HCT116 (cell line): Measurements from ENCODE around the gene PRSS33. TPM values are rescaled to one million over a fixed set of nuclear protein-coding genes. Genes with fewer than 3 reads are reported as not detected.

ENCODE experiments used
- ATAC-seq: fragments of 200-7000 bp; cut with Tn5 transposase; 2 replicates; pipeline ENCODE4 v1.9.1; 2020; ENCODE audit warnings: mild to moderate bottlenecking, moderate library complexity
- BruUV-seq: library from RNA; stranded (reverse); fragments of 400-500 nt; replicated peaks from 2 replicates; lab custom pipeline; 2021; lab: Mats Ljungman, UMichigan
- CTCF ChIA-PET: fragments of 300-600 bp; sonication (Branson Sonifier 250); formaldehyde crosslinking; loops from one replicate; lab custom pipeline; 2021; ENCODE audit warnings: antibody characterized with exemption; lab: Charles Lee
- POLR2A ChIA-PET: fragments of 300-600, 350-600 bp; sonication (Branson Sonifier 250); formaldehyde crosslinking; loops from one replicate; lab custom pipeline; 2021; ENCODE audit warnings: antibody characterized with exemption; lab: Charles Lee
- RAD21 ChIA-PET, 2 experiments: fragments of 300-600 bp; sonication (Branson Sonifier 250); formaldehyde crosslinking; loops; one replicate each; lab custom pipeline; 2023; ENCODE audit warnings: low total read pairs in 2 of 2; ENCODE audit not compliant: uncharacterized antibody in 2 of 2, unreplicated experiment in 2 of 2, low non-redundant PET in 1 of 2; lab: Charles Lee
- DNase-seq: peaks from one replicate; pipeline ENCODE4 v3.0.0-alpha.2; 2010; ENCODE audit warnings: low read depth, low spot score
- H2AFZ ChIP-seq: fragments of 200-600 bp; shearing (Covaris generic), sonication (generic); 2 replicates; pipeline ENCODE4 v1.6.1; 2017; ENCODE audit warnings: low read depth, mixed run types, mixed read lengths, antibody characterized with exemption, low read length; ENCODE audit not compliant: poor library complexity, severe bottlenecking
- H3K27ac ChIP-seq: 2 replicates; pipeline ENCODE4 v1.5.1; 2012; ENCODE audit warnings: low read depth, low read length
- H3K27me3 ChIP-seq: fragments of 200-600 bp; sonication (generic); 2 replicates; pipeline ENCODE4 v1.6.1; 2016; ENCODE audit warnings: mixed run types, low read length, mixed read lengths; ENCODE audit not compliant: insufficient read depth
- H3K36me3 ChIP-seq, 2 experiments: fragments of 200-500 bp in 1 of 2; fragments of 200-600 bp in 1 of 2; sonication (Bioruptor generic) in 1 of 2; sonication (generic) in 1 of 2; 2 replicates each; pipeline versions ENCODE4 v1.5.1 to v1.6.1; 2014 to 2016; ENCODE audit warnings: low read length in 2 of 2, inconsistent platforms in 1 of 2, mixed read lengths in 1 of 2, mixed run types in 1 of 2; ENCODE audit not compliant: insufficient read depth in 2 of 2, control insufficient read depth in 1 of 2
- H3K4me1 ChIP-seq, 2 experiments: fragments of 200-600 bp in 1 of 2; sonication (generic) in 1 of 2; 2 replicates each; pipeline versions ENCODE4 v1.5.1 to v1.6.1; 2012 to 2017; ENCODE audit warnings: low read length in 2 of 2, inconsistent platforms in 1 of 2, mild to moderate bottlenecking in 1 of 2, mixed read lengths in 1 of 2, mixed run types in 1 of 2, moderate library complexity in 1 of 2; ENCODE audit not compliant: insufficient read depth in 2 of 2, control insufficient read depth in 1 of 2
- H3K4me2 ChIP-seq: fragments of 200-600 bp; sonication (generic); 2 replicates; pipeline ENCODE4 v1.6.1; 2017; ENCODE audit warnings: mixed run types, low read length, mixed read lengths
- H3K4me3 ChIP-seq, 2 experiments: fragments of 200-600 bp in 1 of 2; sonication (generic) in 1 of 2; replicated peaks in 1 of 2; 2 replicates each; pipeline ENCODE4 v1.5.1; 2011 to 2016; ENCODE audit warnings: low read length in 2 of 2, control low read depth in 1 of 2, low read depth in 1 of 2, mild to moderate bottlenecking in 1 of 2, mixed read lengths in 1 of 2, mixed run types in 1 of 2
- H3K79me2 ChIP-seq: fragments of 200-600 bp; sonication (generic); 2 replicates; pipeline ENCODE4 v1.6.1; 2017; ENCODE audit warnings: mild to moderate bottlenecking, mixed run types, low read length, moderate library complexity, mixed read lengths; ENCODE audit not compliant: insufficient read depth
- H3K9ac ChIP-seq: fragments of 200-600 bp; sonication (generic); 2 replicates; pipeline ENCODE4 v1.6.1; 2016; ENCODE audit warnings: low read length, mixed read lengths
- H3K9me2 ChIP-seq: fragments of 200-600 bp; sonication (generic), shearing (Covaris generic); 2 replicates; pipeline ENCODE4 v1.6.1; 2017; ENCODE audit warnings: mixed run types, mild to moderate bottlenecking, moderate library complexity; ENCODE audit not compliant: insufficient read depth
- H3K9me3 ChIP-seq, 2 experiments: fragments of 200-500 bp in 1 of 2; fragments of 200-600 bp in 1 of 2; sonication (Bioruptor generic) in 1 of 2; sonication (generic) in 1 of 2; 2 replicates each; pipeline ENCODE4 v1.6.1; 2014 to 2017; ENCODE audit warnings: low read length in 2 of 2, mixed read lengths in 2 of 2, inconsistent platforms in 1 of 2, low read depth in 1 of 2, mild to moderate bottlenecking in 1 of 2, mixed run types in 1 of 2, moderate library complexity in 1 of 2; ENCODE audit not compliant: control insufficient read depth in 1 of 2, insufficient read depth in 1 of 2
- H4K20me1 ChIP-seq: fragments of 200-600 bp; sonication (generic), shearing (Covaris generic); 2 replicates; pipeline ENCODE4 v1.6.1; 2017; ENCODE audit warnings: mixed run types, mild to moderate bottlenecking, moderate library complexity; ENCODE audit not compliant: insufficient read depth
- ATF3 ChIP-seq: IDR thresholded peaks from 2 replicates; pipeline ENCODE4 v1.6.1; 2012
- CBX3 ChIP-seq: IDR thresholded peaks from 2 replicates; pipeline ENCODE4 v1.6.1; 2012; ENCODE audit warnings: low read depth
- CTCF ChIP-seq, 3 experiments: fragments of 200-600 bp in 1 of 3; sonication (generic) in 1 of 3; IDR thresholded peaks in 2 of 3; conservative IDR thresholded peaks in 1 of 3; 2 replicates each; pipeline ENCODE4 v1.5.1; 2012 to 2017; ENCODE audit warnings: low read depth in 2 of 3, low read length in 2 of 3, antibody characterized with exemption in 1 of 3, borderline replicate concordance in 1 of 3, control low read depth in 1 of 3, mild to moderate bottlenecking in 1 of 3, mixed read lengths in 1 of 3, mixed run types in 1 of 3, moderate library complexity in 1 of 3; ENCODE audit not compliant: insufficient read depth in 1 of 3
- EZH2 ChIP-seq: fragments of 200-600 bp; sonication (generic); IDR thresholded peaks from 2 replicates; pipeline ENCODE4 v1.6.1; 2017; ENCODE audit warnings: antibody characterized with exemption, mixed run types
- EZH2phosphoT487 ChIP-seq: fragments of 200-600 bp; IDR thresholded peaks from 2 replicates; pipeline ENCODE4 v1.6.1; 2018; ENCODE audit warnings: antibody characterized with exemption, borderline replicate concordance
- JUND ChIP-seq: IDR thresholded peaks from 2 replicates; pipeline ENCODE4 v1.6.1; 2012
- RAD21 ChIP-seq: IDR thresholded peaks from 2 replicates; pipeline ENCODE4 v1.6.1; 2012; ENCODE audit warnings: low read depth, mild to moderate bottlenecking
- REST ChIP-seq: IDR thresholded peaks from 2 replicates; pipeline ENCODE4 v1.6.1; 2012; ENCODE audit warnings: low read depth
- SRF ChIP-seq: IDR thresholded peaks from 2 replicates; pipeline ENCODE4 v1.6.1; 2012; ENCODE audit warnings: low read depth
- TCF7L2 ChIP-seq: IDR thresholded peaks from 2 replicates; pipeline ENCODE4 v1.7.0; 2011; ENCODE audit warnings: borderline replicate concordance, inconsistent platforms; ENCODE audit not compliant: insufficient read depth, insufficient read length; ENCODE audit errors: extremely low read depth
- YY1 ChIP-seq: IDR thresholded peaks from 2 replicates; pipeline ENCODE4 v1.6.1; 2011; ENCODE audit warnings: low read length, low read depth, moderate library complexity, mild to moderate bottlenecking; ENCODE audit not compliant: insufficient replicate concordance; ENCODE audit errors: extremely low read depth
- ZFX ChIP-seq: fragments of 450-650 bp; IDR thresholded peaks from 2 replicates; pipeline ENCODE4 v1.6.1; 2017
- ZNF274 ChIP-seq: fragments of 200-500 bp; sonication (Bioruptor generic); IDR thresholded peaks from 2 replicates; pipeline ENCODE4 v1.6.1; 2014; ENCODE audit warnings: mild to moderate bottlenecking, low read depth, low read length, inconsistent platforms
- intact Hi-C: fragments of 100-400 bp; cut with micrococcal nuclease; formaldehyde crosslinking; loops from 2 replicates; pipeline ENCODE4 v1.10.0; 2022
- total RNA-seq: library from RNA; stranded (reverse); gene quantifications from one replicate; pipeline ENCODE4 v1.2.1, GENCODE V29; 2021; ENCODE audit not compliant: unreplicated experiment

The PRSS33 gene
- total RNA-seq, 1 experiment from 2014 or later = not detected

GRCh38 chr16:2745961-2746360 lies 41.4 kb downstream of the PRSS33 start:
- CTCF ChIA-PET = no interaction called here
- H3K27ac ChIP-seq = no peak overlapping the region
- TF ChIP-seq YY1 (no peak), TCF7L2 (no peak), EZH2phosphoT487 (no peak), RAD21 (no peak), JUND (no peak), CBX3 (no peak), CTCF (IDR thresholded peaks at IDR 0.05 in 2 of 3, conservative IDR thresholded peaks at IDR 0.05 in 1 of 3; ENCODE audit: borderline replicate concordance in 1 of 3, insufficient read depth in 1 of 3, low read depth in 2 of 3, low read length in 2 of 3) (no peak), REST (no peak), ZFX (no peak), SRF (no peak), EZH2 (no peak), ZNF274 (no peak), ATF3 (no peak)
- TF ChIP-seq, all 23 proteins: peak for 0
- intact Hi-C loops = no loop called here
- H3K79me2 ChIP-seq = peaks cover 8% of the 10 kb centered on the region
- H3K9me2 ChIP-seq = no peaks in the 10 kb centered on the region
- peaks cover 6 to 7% of the 10 kb centered on the region in 2 experiments for H3K4me1 ChIP-seq
- H3K27me3 ChIP-seq = no peaks in the 10 kb centered on the region
- H3K9me3 ChIP-seq = no peaks in the 10 kb centered on the region
- H3K36me3 ChIP-seq = no peaks in the 10 kb centered on the region
- H3K9ac ChIP-seq = no peak overlapping the region
- DNase-seq = no peak
- POLR2A ChIA-PET = no interaction called here
- ATAC-seq = peak; percentile 9; the same call in 1 of the 2 replicates
- BruUV-seq = no TSS peak
- H2AFZ ChIP-seq = no peak overlapping the region
- H3K4me2 ChIP-seq = no peak overlapping the region
- RAD21 ChIA-PET = no interaction called here
- H3K4me3 ChIP-seq = no peak overlapping the region
- no peaks in the 10 kb centered on the region for H4K20me1 ChIP-seq
